Esophagus muscularis mucosa (tissue), 4 donors: ENCODE results near the gene WDFY4. TPM values are rescaled to one million over a fixed set of nuclear protein-coding genes. Genes with fewer than 3 reads are reported as not detected.
A peak's percentile ranks its signal among the peaks of the same experiment; 100 is the strongest.

Experiments used
- DNase-seq: peaks from one replicate; pipeline ENCODE4 v3.0.0-alpha.2; 2017; ENCODE audit errors: extremely low spot score
- H3K27ac ChIP-seq, 4 donors: fragments of 200-600 bp; sonication (generic); replicated peaks in 1 of 4; 1 replicate in 3 of 4; 2 replicates in 1 of 4; pipeline ENCODE4 v1.5.1; 2016 to 2019; ENCODE audit warnings: mild to moderate bottlenecking in 1 of 4
- H3K27me3 ChIP-seq, 4 donors: fragments of 200-600 bp; sonication (generic); one replicate each; pipeline versions ENCODE4 v1.5.1 to v1.6.0; 2016 to 2019
- H3K36me3 ChIP-seq, 4 donors: fragments of 200-600 bp; sonication (generic); one replicate each; pipeline ENCODE4 v1.5.1; 2016 to 2019
- H3K4me1 ChIP-seq, 4 donors: fragments of 200-600 bp; sonication (generic); one replicate each; pipeline ENCODE4 v1.5.1; 2016 to 2019
- H3K4me3 ChIP-seq, 4 donors: fragments of 200-600 bp; sonication (generic); 1 replicate in 2 of 4; 2 replicates in 2 of 4; pipeline ENCODE4 v1.5.1; 2016 to 2019; ENCODE audit warnings: mild to moderate bottlenecking in 4 of 4, moderate library complexity in 1 of 4
- H3K9me3 ChIP-seq, 4 donors: fragments of 200-600 bp; sonication (generic); 1 replicate in 3 of 4; 2 replicates in 1 of 4; pipeline ENCODE4 v1.5.1; 2016 to 2019
- CTCF ChIP-seq, 3 experiments: fragments of 200-600 bp in 2 of 3; fragments of 450-650 bp in 1 of 3; sonication (generic) in 2 of 3; IDR thresholded peaks; one replicate each; pipeline ENCODE4 v1.5.1; 2017 to 2019; ENCODE audit warnings: antibody characterized with exemption in 3 of 3, mild to moderate bottlenecking in 2 of 3, moderate library complexity in 1 of 3
- EP300 ChIP-seq: sonication (generic); formaldehyde crosslinking; IDR thresholded peaks from one replicate; pipeline ENCODE4 v1.6.1; 2017; ENCODE audit warnings: antibody characterized with exemption
- POLR2A ChIP-seq: fragments of 450-650 bp; IDR thresholded peaks from one replicate; pipeline ENCODE4 v1.6.1; 2017; ENCODE audit warnings: antibody characterized with exemption, moderate library complexity, mild to moderate bottlenecking, low read depth
- POLR2AphosphoS5 ChIP-seq, 2 donors: sonication (generic); formaldehyde crosslinking; IDR thresholded peaks; one replicate each; pipeline ENCODE4 v1.6.1; 2017; ENCODE audit warnings: antibody characterized with exemption in 2 of 2
- WGBS: methylation state at CpG from one replicate; pipeline ENCODE4 v1.1.5; 2018; 5-methylcytosine and 5-hydroxymethylcytosine counted together
- intact Hi-C: fragments of 100-400 bp; cut with DNase I; formaldehyde crosslinking; loops from one replicate; pipeline ENCODE4 v1.15.1; 2023
- total RNA-seq, 4 donors: library from RNA; depleted of rRNA; stranded (reverse); fragments of >200 nt; gene quantifications; one replicate each; pipeline versions ENCODE4 v1.1.0 to v1.2.1, GENCODE V29; 2016

Gene WDFY4
- total RNA-seq, 4 donors from 2014 or later, result 2.3 to 7.3 (median 5.2) TPM

- Histone ChIP-seq H3K36me3 (no peaks in the 10 kb centered on the region), H3K4me3 (no peak overlapping the region), H3K4me1 (peaks cover 15 to 21% (median 19%) of the 10 kb centered on the region in 4 donors), H3K27ac (no peak overlapping the region), H3K27me3 (peaks cover 0 to 5% (median 0%) of the 10 kb centered on the region in 4 donors), H3K9me3 (no peaks in the 10 kb centered on the region)
- no peak for TF ChIP-seq POLR2AphosphoS5 (IDR thresholded peaks at IDR 0.05)
- peak; percentile 81 to 94 (median 86) for TF ChIP-seq CTCF (IDR thresholded peaks at IDR 0.05)
- intact Hi-C loops, result loop anchor here (10.0 kb wide), 1 partner anchor 856 kb away; no protein-coding TSS in a partner anchor
- DNase-seq, result peak; percentile 92
- 37% methylated on average over 17 of the region's 19 CpGs for WGBS
Observed at GRCh38 chr10:48658243-48658974, 26.3 kb upstream of the WDFY4 start.

- peaks cover 15 to 21% (median 19%) of the 10 kb centered on the region in 4 donors for H3K4me1 ChIP-seq
- intact Hi-C loops, result loop anchor here (10.0 kb wide), 1 partner anchor 856 kb away; no protein-coding TSS in a partner anchor
- peak; percentile 80 for DNase-seq
- H3K36me3 ChIP-seq, result no peaks in the 10 kb centered on the region
- no peak overlapping the region for H3K27ac ChIP-seq
- no peaks in the 10 kb centered on the region for H3K9me3 ChIP-seq
- 92% methylated on average over 8 of the region's 9 CpGs for WGBS
- no peak overlapping the region for H3K4me3 ChIP-seq
- peaks cover 0 to 5% (median 0%) of the 10 kb centered on the region in 4 donors for H3K27me3 ChIP-seq
- no peak for TF ChIP-seq POLR2AphosphoS5 (IDR thresholded peaks at IDR 0.05)
- TF ChIP-seq CTCF (IDR thresholded peaks at IDR 0.05), result no peak
- no peak for TF ChIP-seq POLR2A
- no peak for TF ChIP-seq EP300
Observed at GRCh38 chr10:48658975-48659269, 25.8 kb upstream of the WDFY4 start.

GRCh38 chr10:48659790-48660189, 24.9 kb upstream of the WDFY4 start:
- intact Hi-C loops, result loop anchor here (10.0 kb wide), 1 partner anchor 855 kb away; no protein-coding TSS in a partner anchor
- WGBS, result 39% methylated on average over 2 of the region's 2 CpGs
- DNase-seq, result no peak
- no peaks in the 10 kb centered on the region for H3K36me3 ChIP-seq
- peaks cover 15 to 21% (median 19%) of the 10 kb centered on the region in 4 donors for H3K4me1 ChIP-seq
- no peak for TF ChIP-seq POLR2A
- TF ChIP-seq EP300, result no peak
- TF ChIP-seq CTCF (IDR thresholded peaks at IDR 0.05), result peak in 1 of 3 experiments; percentile 11
- TF ChIP-seq POLR2AphosphoS5 (IDR thresholded peaks at IDR 0.05), result no peak
- no peaks in the 10 kb centered on the region for H3K9me3 ChIP-seq
- no peak overlapping the region for H3K4me3 ChIP-seq
- H3K27ac ChIP-seq, result no peak overlapping the region
- peaks cover 0 to 5% (median 0%) of the 10 kb centered on the region in 4 donors for H3K27me3 ChIP-seq

- Histone ChIP-seq H3K4me1 (peaks cover 4 to 6% (median 5%) of the 10 kb centered on the region in 4 donors), H3K9me3 (peaks cover 0 to 4% (median 0%) of the 10 kb centered on the region in 4 donors), H3K27ac (no peak overlapping the region), H3K27me3 (peaks cover 0 to 5% (median 0%) of the 10 kb centered on the region in 4 donors), H3K36me3 (no peaks in the 10 kb centered on the region), H3K4me3 (no peak overlapping the region)
- no peak for TF ChIP-seq POLR2A
- TF ChIP-seq CTCF (IDR thresholded peaks at IDR 0.05), result no peak
- no peak for TF ChIP-seq EP300
- no peak for TF ChIP-seq POLR2AphosphoS5 (IDR thresholded peaks at IDR 0.05)
- DNase-seq, result no peak
- intact Hi-C loops, result no loop called here
Observed at GRCh38 chr10:48661441-48661840, 23.2 kb upstream of the WDFY4 start.
